Hematopoietic multipotent progenitor cell treated with erythropoietin and hydrocortisone succinate and interleukin-3 and kit ligand, for 17 days (in vitro differentiated cells): ENCODE measurements around the gene G3BP1.
A peak's percentile ranks its signal among the peaks of the same experiment; 100 is the strongest.
"Not testable (repeated sequence)": the region's sequence is repeated elsewhere in the genome, so short reads cannot be mapped to it uniquely, and the experiment has no call there.

Experiments used
- DNase-seq: peaks from one replicate; pipeline ENCODE4 v3.0.0-alpha.2; 2015; ENCODE audit warnings: low spot score

G3BP1 gene

GRCh38 chr5:151771259-151772028 is at the start of gene G3BP1:
TSS of gene G3BP1 (plus strand) at chr5:151771954. CDS start at chr5:151786621, 14,667 bp downstream.
- peak; percentile 100 for DNase-seq

- DNase-seq, result no peak
Measured at GRCh38 chr5:151722546-151722945, 49.2 kb upstream of the G3BP1 start.

- no peak for DNase-seq
Measured at GRCh38 chr5:151724360-151724759, 47.4 kb upstream of the G3BP1 start.

GRCh38 chr5:151729597-151729996 is 42.2 kb upstream of the G3BP1 start:
- not testable (repeated sequence) for DNase-seq

GRCh38 chr5:151730381-151730780 is 41.4 kb upstream of the G3BP1 start:
- DNase-seq, result no peak

GRCh38 chr5:151733358-151734063 is 38.2 kb upstream of the G3BP1 start:
- no peak for DNase-seq

GRCh38 chr5:151734064-151734408 is 37.7 kb upstream of the G3BP1 start:
- DNase-seq, result no peak

GRCh38 chr5:151735646-151736045 is 36.1 kb upstream of the G3BP1 start:
- DNase-seq, result no peak

- no peak for DNase-seq
Measured at GRCh38 chr5:151737431-151737830, 34.3 kb upstream of the G3BP1 start.

- no peak for DNase-seq
Measured at GRCh38 chr5:151738125-151738848, 33.5 kb upstream of the G3BP1 start.

- DNase-seq, result no peak
Measured at GRCh38 chr5:151739395-151739794, 32.4 kb upstream of the G3BP1 start.

GRCh38 chr5:151739939-151740335 is 31.8 kb upstream of the G3BP1 start:
- no peak for DNase-seq

GRCh38 chr5:151740336-151740942 is 31.3 kb upstream of the G3BP1 start:
- peak; percentile 71 for DNase-seq

- DNase-seq, result no peak
Measured at GRCh38 chr5:151740958-151741373, 30.8 kb upstream of the G3BP1 start.

- DNase-seq, result no peak
Measured at GRCh38 chr5:151741678-151742423, 29.9 kb upstream of the G3BP1 start.

GRCh38 chr5:151742870-151743294 is 28.9 kb upstream of the G3BP1 start:
- DNase-seq, result no peak

GRCh38 chr5:151743530-151743929 is 28.2 kb upstream of the G3BP1 start:
- no peak for DNase-seq

- DNase-seq, result no peak
Measured at GRCh38 chr5:151745071-151745705, 26.6 kb upstream of the G3BP1 start.

- DNase-seq, result no peak
Measured at GRCh38 chr5:151750121-151750520, 21.6 kb upstream of the G3BP1 start.

- no peak for DNase-seq
Measured at GRCh38 chr5:151751091-151751490, 20.7 kb upstream of the G3BP1 start.

- no peak for DNase-seq
Measured at GRCh38 chr5:151751593-151751992, 20.2 kb upstream of the G3BP1 start.
